Neural progenitor cell (in vitro differentiated cells): ENCODE data around the gene CDH2.

ENCODE experiments used
- EZH2 ChIP-seq: fragments of 200-600 bp; sonication (generic); IDR thresholded peaks from 2 replicates; pipeline ENCODE4 v1.6.1; 2017; ENCODE audit warnings: antibody characterized with exemption, mild to moderate bottlenecking, moderate library complexity
- EZH2phosphoT487 ChIP-seq: fragments of 200-600 bp; sonication (generic); IDR thresholded peaks from 2 replicates; pipeline ENCODE4 v1.6.1; 2017; ENCODE audit warnings: antibody characterized with exemption
- TF ChIP-seq, protein P1 (sequence below): fragments of 200-600 bp; sonication (generic); IDR thresholded peaks from 2 replicates; pipeline ENCODE4 v1.5.1; 2017; ENCODE audit warnings: antibody characterized with exemption, mild to moderate bottlenecking

DNA sequence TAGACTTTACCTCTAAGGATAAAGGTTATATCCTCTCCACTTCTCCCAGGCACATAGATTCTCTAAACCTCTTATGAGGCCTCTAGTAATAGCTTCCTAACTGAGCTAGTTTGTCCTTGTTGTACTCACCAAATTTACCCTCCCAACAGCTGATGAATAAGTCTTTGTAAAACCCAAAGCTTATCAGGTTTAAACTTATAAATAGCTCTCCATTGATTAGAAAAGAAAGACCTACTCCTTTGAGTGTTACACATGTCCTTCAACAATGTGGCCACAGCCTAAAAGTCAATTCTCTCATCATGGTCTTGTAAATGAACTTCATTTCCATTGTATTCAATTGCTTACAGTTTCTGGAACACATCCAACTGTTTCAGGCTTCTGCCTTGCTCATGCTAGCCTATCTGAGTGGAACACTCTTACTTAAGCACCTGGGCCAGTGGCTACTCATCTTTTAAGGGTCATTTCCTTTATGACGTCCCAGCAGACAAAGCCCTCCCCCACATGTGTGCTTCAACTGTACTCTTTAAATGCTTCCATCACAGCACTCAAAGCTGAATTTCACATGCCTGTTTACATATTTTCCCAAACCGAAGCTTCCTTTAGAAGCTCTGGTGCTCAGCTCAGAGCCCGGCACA lies 131.6 kb downstream of the CDH2 start:
- TF ChIP-seq, protein P1, sequence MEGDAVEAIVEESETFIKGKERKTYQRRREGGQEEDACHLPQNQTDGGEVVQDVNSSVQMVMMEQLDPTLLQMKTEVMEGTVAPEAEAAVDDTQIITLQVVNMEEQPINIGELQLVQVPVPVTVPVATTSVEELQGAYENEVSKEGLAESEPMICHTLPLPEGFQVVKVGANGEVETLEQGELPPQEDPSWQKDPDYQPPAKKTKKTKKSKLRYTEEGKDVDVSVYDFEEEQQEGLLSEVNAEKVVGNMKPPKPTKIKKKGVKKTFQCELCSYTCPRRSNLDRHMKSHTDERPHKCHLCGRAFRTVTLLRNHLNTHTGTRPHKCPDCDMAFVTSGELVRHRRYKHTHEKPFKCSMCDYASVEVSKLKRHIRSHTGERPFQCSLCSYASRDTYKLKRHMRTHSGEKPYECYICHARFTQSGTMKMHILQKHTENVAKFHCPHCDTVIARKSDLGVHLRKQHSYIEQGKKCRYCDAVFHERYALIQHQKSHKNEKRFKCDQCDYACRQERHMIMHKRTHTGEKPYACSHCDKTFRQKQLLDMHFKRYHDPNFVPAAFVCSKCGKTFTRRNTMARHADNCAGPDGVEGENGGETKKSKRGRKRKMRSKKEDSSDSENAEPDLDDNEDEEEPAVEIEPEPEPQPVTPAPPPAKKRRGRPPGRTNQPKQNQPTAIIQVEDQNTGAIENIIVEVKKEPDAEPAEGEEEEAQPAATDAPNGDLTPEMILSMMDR, result no peak
- TF ChIP-seq EZH2, result no peak
- TF ChIP-seq EZH2phosphoT487, result no peak
